Measurements from ENCODE around the gene ADAM22. TPM values are rescaled to one million over a fixed set of nuclear protein-coding genes. Genes with fewer than 3 reads are reported as not detected.

Gene ADAM22
- polyA plus RNA-seq, 1 of the 3 experiments (the other 2 are of a cell fraction), result 3.0 TPM

GRCh38 chr7:88102675-88103074 is 168.6 kb downstream of the ADAM22 start:
- POLR2A ChIA-PET, result no interaction called here
- H3F3A ChIP-seq (replicated peaks; ENCODE audit: insufficient read depth), result no peaks in the 10 kb centered on the region
- TF ChIP-seq RXRA (IDR thresholded peaks at IDR 0.05; ENCODE audit: borderline replicate concordance, low read depth), result no peak
- peak; percentile 39; the same call in 1 of the 2 replicates for TF ChIP-seq MXI1 (IDR thresholded peaks at IDR 0.05; ENCODE audit: low read depth, low read length)
- peak; percentile 69 for TF ChIP-seq GATA2 (CRISPR knock-in tag; IDR thresholded peaks at IDR 0.05)
- no peak for TF ChIP-seq USF2 (IDR thresholded peaks at IDR 0.05; ENCODE audit: borderline replicate concordance, low read depth, low read length)
- TF ChIP-seq ZBTB33 (IDR thresholded peaks at IDR 0.05; ENCODE audit: borderline replicate concordance, low read depth), result no peak
- no peak for TF ChIP-seq RCOR1 (IDR thresholded peaks at IDR 0.05; ENCODE audit: low read length)
- TF ChIP-seq GABPA (IDR thresholded peaks at IDR 0.05; ENCODE audit: low read depth), result no peak
- no peak for TF ChIP-seq EP300 (IDR thresholded peaks at IDR 0.05; ENCODE audit: borderline replicate concordance in 1 of 2, low read depth in 1 of 2, low read length in 1 of 2)
- no peak for TF ChIP-seq ELF1 (IDR thresholded peaks at IDR 0.05)
- no peaks in the 10 kb centered on the region for H3K36me3 ChIP-seq (replicated peaks in 1 of 2; ENCODE audit: control insufficient read depth in 1 of 2, insufficient read depth in 2 of 2, low read length in 1 of 2)
- no peaks in the 10 kb centered on the region for H3K79me2 ChIP-seq (ENCODE audit: insufficient read depth)
- H3K27me3 ChIP-seq (ENCODE audit: insufficient read depth), result no peaks in the 10 kb centered on the region
- H3K4me2 ChIP-seq, result no peak overlapping the region
- H4K20me1 ChIP-seq (ENCODE audit: insufficient read depth), result no peaks in the 10 kb centered on the region
- no peak overlapping the region for H2AFZ ChIP-seq (ENCODE audit: low read depth)
- H3K4me3 ChIP-seq (ENCODE audit: low read depth in 2 of 2, low read length in 1 of 2), result no peak overlapping the region
- no peak for DNase-seq
- no peaks in the 10 kb centered on the region for H3K9me2 ChIP-seq
- no peaks in the 10 kb centered on the region for H3K9me3 ChIP-seq
- H3K27ac ChIP-seq (ENCODE audit: low read depth in 2 of 2, low read length in 1 of 2), result no peak overlapping the region; a peak in 1 of 4 replicates
- 27% methylated on average over 1 of the region's 1 CpG for WGBS (ENCODE audit: low lambda C conversion rate)
- no peak overlapping the region for H3K9ac ChIP-seq
- no peaks in the 10 kb centered on the region; a peak in 1 of 4 replicates for H3K4me1 ChIP-seq (ENCODE audit: control insufficient read depth in 1 of 2, insufficient read depth in 2 of 2, low read depth in 1 of 2, low read length in 1 of 2)
- CTCF ChIA-PET, result interaction anchor here (0.9 to 3.4 kb wide), 6 partner anchors 9 to 228 kb away, joined by 3 to 15 read pairs (median 4); no protein-coding TSS in a partner anchor

GRCh38 chr7:88104732-88105131 is 170.7 kb downstream of the ADAM22 start:
- Histone ChIP-seq H3K4me1 (ENCODE audit: control insufficient read depth in 1 of 2, insufficient read depth in 2 of 2, low read depth in 1 of 2, low read length in 1 of 2) (peaks cover 0 to 2% of the 10 kb centered on the region in 2 experiments; a peak in 2 of 4 replicates), H3K79me2 (ENCODE audit: insufficient read depth) (no peaks in the 10 kb centered on the region), H3K27me3 (ENCODE audit: insufficient read depth) (no peaks in the 10 kb centered on the region), H3F3A (replicated peaks; ENCODE audit: insufficient read depth) (no peaks in the 10 kb centered on the region), H3K9me3 (no peaks in the 10 kb centered on the region), H3K27ac (ENCODE audit: low read depth in 2 of 2, low read length in 1 of 2) (no peak overlapping the region), H3K9ac (no peak overlapping the region), H3K36me3 (replicated peaks in 1 of 2; ENCODE audit: control insufficient read depth in 1 of 2, insufficient read depth in 2 of 2, low read length in 1 of 2) (no peaks in the 10 kb centered on the region), H3K4me2 (no peak overlapping the region), H2AFZ (ENCODE audit: low read depth) (no peak overlapping the region), H3K4me3 (ENCODE audit: low read depth in 2 of 2, low read length in 1 of 2) (no peak overlapping the region), H3K9me2 (no peaks in the 10 kb centered on the region), H4K20me1 (ENCODE audit: insufficient read depth) (no peaks in the 10 kb centered on the region)
- WGBS (ENCODE audit: low lambda C conversion rate), result 80% methylated on average over 2 of the region's 2 CpGs
- CTCF ChIA-PET, result interaction anchor here (1.0 to 2.3 kb wide), 4 partner anchors 10 to 307 kb away, joined by 3 to 12 read pairs (median 4); no protein-coding TSS in a partner anchor
- POLR2A ChIA-PET, result no interaction called here
- no peak for TF ChIP-seq JUND (IDR thresholded peaks at IDR 0.05)
- no peak for TF ChIP-seq RFX5 (IDR thresholded peaks at IDR 0.05; ENCODE audit: low read length)
- no peak for TF ChIP-seq YY1 (IDR thresholded peaks at IDR 0.05; ENCODE audit: low read depth)
- no peak for TF ChIP-seq SMC3 (IDR thresholded peaks at IDR 0.05; ENCODE audit: low read depth, low read length)
- no peak for TF ChIP-seq SIN3A (IDR thresholded peaks at IDR 0.05; ENCODE audit: borderline replicate concordance, low read depth, low read length)
- no peak for TF ChIP-seq TEAD4 (IDR thresholded peaks at IDR 0.05; ENCODE audit: borderline replicate concordance, insufficient read depth)
- no peak for TF ChIP-seq REST (IDR thresholded peaks at IDR 0.05; ENCODE audit: low read depth, low read length)
- TF ChIP-seq FOXM1 (IDR thresholded peaks at IDR 0.05; ENCODE audit: low read depth), result no peak
- TF ChIP-seq USF2 (IDR thresholded peaks at IDR 0.05; ENCODE audit: borderline replicate concordance, low read depth, low read length), result no peak
- TF ChIP-seq TCF12 (IDR thresholded peaks at IDR 0.05), result no peak
- TF ChIP-seq USF1 (IDR thresholded peaks at IDR 0.05; ENCODE audit: borderline replicate concordance, low read depth), result no peak
- no peak for TF ChIP-seq NFIC (IDR thresholded peaks at IDR 0.05; ENCODE audit: borderline replicate concordance)
- no peak for DNase-seq

Data from SK-N-SH (cell line).